H9 (cell line): ENCODE data around the gene CCDC178. TPM values are rescaled to one million over a fixed set of nuclear protein-coding genes. Genes with fewer than 3 reads are reported as not detected.

Experiments
- DNase-seq: peaks from one replicate; pipeline ENCODE4 v3.0.0-alpha.2; 2017
- H2AFZ ChIP-seq: one replicate; pipeline ENCODE4 v1.6.1; 2013; ENCODE audit warnings: mild to moderate bottlenecking, low read length, control low read depth, moderate library complexity
- H2AK5ac ChIP-seq: 2 replicates; pipeline ENCODE4 v1.6.1; 2013; ENCODE audit warnings: low read length, control low read depth, mixed read lengths; ENCODE audit not compliant: insufficient read length
- H2BK120ac ChIP-seq: one replicate; pipeline ENCODE4 v1.6.1; 2013; ENCODE audit warnings: low read depth, mild to moderate bottlenecking, low read length, control low read depth, inconsistent platforms; ENCODE audit not compliant: poor library complexity, severe bottlenecking
- H2BK12ac ChIP-seq: 2 replicates; pipeline ENCODE4 v1.6.1; 2013; ENCODE audit warnings: low read length, control low read depth, mixed read lengths, low read depth; ENCODE audit not compliant: insufficient read length
- H2BK15ac ChIP-seq: 2 replicates; pipeline ENCODE4 v1.6.1; 2013; ENCODE audit warnings: low read depth, low read length, control low read depth
- H2BK20ac ChIP-seq: one replicate; pipeline ENCODE4 v1.6.1; 2013; ENCODE audit warnings: low read depth, mild to moderate bottlenecking, low read length, control low read depth, inconsistent platforms; ENCODE audit not compliant: poor library complexity, severe bottlenecking
- H2BK5ac ChIP-seq: 2 replicates; pipeline ENCODE4 v1.6.1; 2013; ENCODE audit warnings: low read length, control low read depth, mixed read lengths; ENCODE audit not compliant: insufficient read length
- H3K14ac ChIP-seq: 2 replicates; pipeline ENCODE4 v1.6.1; 2013; ENCODE audit warnings: low read length, control low read depth; ENCODE audit not compliant: insufficient read depth
- H3K18ac ChIP-seq: 2 replicates; pipeline ENCODE4 v1.6.1; 2013; ENCODE audit warnings: low read depth, mild to moderate bottlenecking, mixed read lengths, low read length, control low read depth; ENCODE audit not compliant: insufficient read length
- H3K23ac ChIP-seq: 2 replicates; pipeline ENCODE4 v1.6.1; 2013; ENCODE audit warnings: low read length, control low read depth, mixed read lengths, low read depth; ENCODE audit not compliant: insufficient read length
- H3K23me2 ChIP-seq: 2 replicates; pipeline ENCODE4 v1.6.1; 2013; ENCODE audit warnings: low read depth, mild to moderate bottlenecking, mixed read lengths, low read length, control low read depth; ENCODE audit not compliant: insufficient read length, poor library complexity, severe bottlenecking
- H3K27ac ChIP-seq: 2 replicates; pipeline ENCODE4 v1.5.1; 2013; ENCODE audit warnings: low read length, control low read depth, mixed read lengths, low read depth; ENCODE audit not compliant: insufficient read length
- H3K27me3 ChIP-seq: 2 replicates; pipeline ENCODE4 v1.6.1; 2013; ENCODE audit warnings: low read length, control low read depth, inconsistent platforms; ENCODE audit not compliant: insufficient read depth
- H3K4ac ChIP-seq: 2 replicates; pipeline ENCODE4 v1.6.1; 2013; ENCODE audit warnings: low read depth, mild to moderate bottlenecking, control low read depth, inconsistent platforms, low read length, moderate library complexity
- H3K4me1 ChIP-seq: 2 replicates; pipeline ENCODE4 v1.6.1; 2013; ENCODE audit warnings: low read length, control low read depth, inconsistent platforms; ENCODE audit not compliant: insufficient read depth
- H3K4me2 ChIP-seq: 2 replicates; pipeline ENCODE4 v1.6.1; 2013; ENCODE audit warnings: low read length, control low read depth, mixed read lengths; ENCODE audit not compliant: insufficient read length, insufficient read depth
- H3K56ac ChIP-seq: 2 replicates; pipeline ENCODE4 v1.6.1; 2013; ENCODE audit warnings: low read depth, mild to moderate bottlenecking, mixed read lengths, low read length, control low read depth; ENCODE audit not compliant: insufficient read length
- H3K79me1 ChIP-seq: 2 replicates; pipeline ENCODE4 v1.6.1; 2013; ENCODE audit warnings: low read depth, mild to moderate bottlenecking, moderate library complexity, low read length, control low read depth, inconsistent platforms; ENCODE audit not compliant: insufficient read depth, poor library complexity, severe bottlenecking
- H3K79me2 ChIP-seq: 2 replicates; pipeline ENCODE4 v1.6.1; 2013; ENCODE audit warnings: low read length, control low read depth, inconsistent platforms; ENCODE audit not compliant: insufficient read depth
- H3K9ac ChIP-seq: 2 replicates; pipeline ENCODE4 v1.6.1; 2013; ENCODE audit warnings: low read length, control low read depth, mixed read lengths; ENCODE audit not compliant: insufficient read length; ENCODE audit errors: extremely low read depth
- H3K9me3 ChIP-seq: one replicate; pipeline ENCODE4 v1.6.1; 2013; ENCODE audit warnings: low read depth, low read length, inconsistent platforms; ENCODE audit not compliant: control insufficient read depth
- H3T11ph ChIP-seq: one replicate; pipeline ENCODE4 v1.6.1; 2013; ENCODE audit warnings: mild to moderate bottlenecking, low read length, control low read depth, inconsistent platforms
- H4K20me1 ChIP-seq: one replicate; pipeline ENCODE4 v1.6.1; 2013; ENCODE audit not compliant: control insufficient read depth, insufficient read length, insufficient read depth
- H4K5ac ChIP-seq: 2 replicates; pipeline ENCODE4 v1.6.1; 2013; ENCODE audit warnings: low read depth, mild to moderate bottlenecking, mixed read lengths, low read length, control low read depth; ENCODE audit not compliant: insufficient read length
- H4K8ac ChIP-seq: replicated peaks from 2 replicates; pipeline ENCODE4 v1.6.1; 2013; ENCODE audit warnings: low read length, control low read depth, mixed read lengths, low read depth; ENCODE audit not compliant: insufficient read length
- H4K91ac ChIP-seq: 2 replicates; pipeline ENCODE4 v1.6.1; 2013; ENCODE audit warnings: low read depth, mild to moderate bottlenecking, moderate library complexity, mixed read lengths, low read length, control low read depth; ENCODE audit not compliant: insufficient read length
- H3K27ac Mint-ChIP-seq, 3 experiments: 2 replicates in 2 of 3; 3 replicates in 1 of 3; pipeline ENCODE4 v1.8.0; 2020 to 2021; ENCODE audit warnings: mixed read lengths in 3 of 3, mild to moderate bottlenecking in 1 of 3, moderate library complexity in 1 of 3
- H3K27me3 Mint-ChIP-seq: 2 replicates; pipeline ENCODE4 v1.8.0; 2021; ENCODE audit warnings: low read depth, mild to moderate bottlenecking, moderate library complexity, mixed read lengths
- H3K36me3 Mint-ChIP-seq, 3 experiments: 2 replicates in 2 of 3; 3 replicates in 1 of 3; pipeline ENCODE4 v1.8.0; 2020 to 2021; ENCODE audit warnings: low read depth in 3 of 3, mixed read lengths in 3 of 3; ENCODE audit not compliant: insufficient read depth in 1 of 3
- H3K4me1 Mint-ChIP-seq, 2 experiments: 2 replicates each; pipeline ENCODE4 v1.8.0; 2020; ENCODE audit warnings: mixed read lengths in 2 of 2
- H3K4me3 Mint-ChIP-seq, 2 experiments: 2 replicates in 1 of 2; 3 replicates in 1 of 2; pipeline ENCODE4 v1.8.0; 2020 to 2021; ENCODE audit warnings: mild to moderate bottlenecking in 2 of 2, mixed read lengths in 2 of 2, moderate library complexity in 1 of 2
- H3K9me3 Mint-ChIP-seq, 2 experiments: 2 replicates in 1 of 2; 3 replicates in 1 of 2; pipeline ENCODE4 v1.8.0; 2020; ENCODE audit warnings: mild to moderate bottlenecking in 2 of 2, mixed read lengths in 2 of 2, moderate library complexity in 1 of 2
- WGBS: extraction: QIAGEN DNeasy Blood & Tissue Kit; methylation state at CpG from one replicate; pipeline ENCODE4 v1.1.7; 2013; ENCODE audit warnings: missing lambda C conversion rate, low lambda C conversion rate, mixed read lengths; ENCODE audit not compliant: insufficient read length; ENCODE audit errors: extremely low coverage; 5-methylcytosine and 5-hydroxymethylcytosine counted together
- total RNA-seq: library from RNA; stranded (reverse); gene quantifications from 2 replicates; pipeline ENCODE4 v1.2.1, GENCODE V29; 2021
- TF ChIP-seq, protein P1 (sequence below): fragments of 200-600 bp; sonication (generic); conservative IDR thresholded peaks from 3 replicates; pipeline ENCODE4 v1.8.0; 2021; ENCODE audit warnings: antibody characterized with exemption, mild to moderate bottlenecking

Gene CCDC178
- total RNA-seq, 1 experiment from 2014 or later = not detected

GRCh38 chr18:33432857-33433256 lies 7.7 kb downstream of the CCDC178 start:
- Histone ChIP-seq H3K56ac (no peak overlapping the region), H2AK5ac (no peak overlapping the region), H4K8ac (no peak overlapping the region), H3K79me1 (no peaks in the 10 kb centered on the region), H3K79me2 (no peaks in the 10 kb centered on the region), H3K23me2 (no peaks in the 10 kb centered on the region), H4K91ac (no peak overlapping the region), H3T11ph (no peak overlapping the region), H2BK12ac (no peak overlapping the region), H2BK15ac (no peak overlapping the region), H2AFZ (no peak overlapping the region), H3K27me3 (no peaks in the 10 kb centered on the region), H3K4ac (no peak overlapping the region), H4K20me1 (no peaks in the 10 kb centered on the region), H3K18ac (no peak overlapping the region), H3K23ac (no peak overlapping the region), H3K4me2 (no peak overlapping the region), H2BK120ac (no peak overlapping the region), H4K5ac (no peak overlapping the region), H2BK20ac (no peak overlapping the region), H3K4me1 (no peaks in the 10 kb centered on the region), H3K27ac (no peak overlapping the region), H3K14ac (no peak overlapping the region), H2BK5ac (no peak overlapping the region), H3K9ac (no peak overlapping the region), H3K9me3 (no peaks in the 10 kb centered on the region)
- peaks cover 6% of the 10 kb centered on the region for H3K27me3 Mint-ChIP-seq
- DNase-seq = no peak
- TF ChIP-seq, protein P1, sequence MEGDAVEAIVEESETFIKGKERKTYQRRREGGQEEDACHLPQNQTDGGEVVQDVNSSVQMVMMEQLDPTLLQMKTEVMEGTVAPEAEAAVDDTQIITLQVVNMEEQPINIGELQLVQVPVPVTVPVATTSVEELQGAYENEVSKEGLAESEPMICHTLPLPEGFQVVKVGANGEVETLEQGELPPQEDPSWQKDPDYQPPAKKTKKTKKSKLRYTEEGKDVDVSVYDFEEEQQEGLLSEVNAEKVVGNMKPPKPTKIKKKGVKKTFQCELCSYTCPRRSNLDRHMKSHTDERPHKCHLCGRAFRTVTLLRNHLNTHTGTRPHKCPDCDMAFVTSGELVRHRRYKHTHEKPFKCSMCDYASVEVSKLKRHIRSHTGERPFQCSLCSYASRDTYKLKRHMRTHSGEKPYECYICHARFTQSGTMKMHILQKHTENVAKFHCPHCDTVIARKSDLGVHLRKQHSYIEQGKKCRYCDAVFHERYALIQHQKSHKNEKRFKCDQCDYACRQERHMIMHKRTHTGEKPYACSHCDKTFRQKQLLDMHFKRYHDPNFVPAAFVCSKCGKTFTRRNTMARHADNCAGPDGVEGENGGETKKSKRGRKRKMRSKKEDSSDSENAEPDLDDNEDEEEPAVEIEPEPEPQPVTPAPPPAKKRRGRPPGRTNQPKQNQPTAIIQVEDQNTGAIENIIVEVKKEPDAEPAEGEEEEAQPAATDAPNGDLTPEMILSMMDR = no peak
- no CpG with 5 or more reads among the region's 1 CpG for WGBS
- no peaks in the 10 kb centered on the region for H3K36me3 Mint-ChIP-seq
- H3K4me3 Mint-ChIP-seq = no peak overlapping the region
- no peak overlapping the region for H3K27ac Mint-ChIP-seq
- H3K4me1 Mint-ChIP-seq = peaks cover 0 to 2% of the 10 kb centered on the region in 2 experiments; a peak in 1 of 4 replicates
- H3K9me3 Mint-ChIP-seq = no peaks in the 10 kb centered on the region
